Rectal smooth muscle tissue (tissue), 1 donor: Measurements from ENCODE around the gene AFDN.

Experiments used
- H3K27ac ChIP-seq: one replicate; pipeline ENCODE4 v1.7.0; 2013; ENCODE audit warnings: low read depth, low read length, inconsistent platforms
- H3K27me3 ChIP-seq: one replicate; pipeline ENCODE4 v1.7.0; 2013; ENCODE audit warnings: low read length; ENCODE audit not compliant: control insufficient read depth, insufficient read depth
- H3K36me3 ChIP-seq: one replicate; pipeline ENCODE4 v1.7.0; 2013; ENCODE audit warnings: low read length; ENCODE audit not compliant: control insufficient read depth, insufficient read depth
- H3K4me1 ChIP-seq: one replicate; pipeline ENCODE4 v1.7.0; 2013; ENCODE audit warnings: low read length; ENCODE audit not compliant: control insufficient read depth, insufficient read depth
- H3K4me3 ChIP-seq: one replicate; pipeline ENCODE4 v1.7.0; 2013; ENCODE audit warnings: low read length
- H3K9ac ChIP-seq: one replicate; pipeline ENCODE4 v1.7.0; 2013; ENCODE audit warnings: low read length

AFDN gene

GRCh38 chr6:167888098-167888497 is 61.4 kb downstream of the AFDN start:
- Histone ChIP-seq H3K27me3 (no peaks in the 10 kb centered on the region), H3K27ac (no peak overlapping the region), H3K4me3 (no peak overlapping the region), H3K9ac (no peak overlapping the region), H3K36me3 (no peaks in the 10 kb centered on the region), H3K4me1 (no peaks in the 10 kb centered on the region)

- no peak overlapping the region for H3K4me3 ChIP-seq
- H3K4me1 ChIP-seq = no peaks in the 10 kb centered on the region
- no peak overlapping the region for H3K9ac ChIP-seq
- H3K27ac ChIP-seq = no peak overlapping the region
- no peaks in the 10 kb centered on the region for H3K27me3 ChIP-seq
- peaks cover 3% of the 10 kb centered on the region for H3K36me3 ChIP-seq
Measured at GRCh38 chr6:167892835-167893815, 66.4 kb downstream of the AFDN start.

- Histone ChIP-seq H3K27ac (no peak overlapping the region), H3K27me3 (no peaks in the 10 kb centered on the region), H3K4me3 (no peak overlapping the region), H3K36me3 (peaks cover 4% of the 10 kb centered on the region), H3K4me1 (no peaks in the 10 kb centered on the region), H3K9ac (no peak overlapping the region)
Measured at GRCh38 chr6:167894965-167895364, 68.3 kb downstream of the AFDN start.

DNA sequence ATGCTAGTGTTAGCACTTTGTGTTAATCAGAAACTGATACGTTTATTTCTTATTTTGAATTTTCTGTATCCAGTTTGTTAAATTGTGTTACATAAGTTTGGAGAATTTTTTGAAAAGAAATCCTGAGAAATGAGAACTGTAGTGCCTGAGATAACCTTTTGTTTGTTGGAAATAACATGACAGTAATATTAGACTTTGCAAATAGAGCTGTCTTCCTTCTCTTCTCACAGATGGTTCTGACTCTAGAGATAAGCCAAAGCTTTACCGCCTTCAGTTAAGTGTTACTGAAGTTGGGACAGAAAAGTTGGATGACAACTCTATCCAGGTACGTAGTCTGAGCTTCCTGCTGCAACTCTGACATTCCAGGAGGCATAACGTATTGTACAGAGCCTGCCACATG is 69.9 kb downstream of the AFDN start:
- Histone ChIP-seq H3K36me3 (peaks cover 4% of the 10 kb centered on the region), H3K4me3 (no peak overlapping the region), H3K27me3 (no peaks in the 10 kb centered on the region), H3K9ac (no peak overlapping the region), H3K27ac (no peak overlapping the region), H3K4me1 (no peaks in the 10 kb centered on the region)

DNA sequence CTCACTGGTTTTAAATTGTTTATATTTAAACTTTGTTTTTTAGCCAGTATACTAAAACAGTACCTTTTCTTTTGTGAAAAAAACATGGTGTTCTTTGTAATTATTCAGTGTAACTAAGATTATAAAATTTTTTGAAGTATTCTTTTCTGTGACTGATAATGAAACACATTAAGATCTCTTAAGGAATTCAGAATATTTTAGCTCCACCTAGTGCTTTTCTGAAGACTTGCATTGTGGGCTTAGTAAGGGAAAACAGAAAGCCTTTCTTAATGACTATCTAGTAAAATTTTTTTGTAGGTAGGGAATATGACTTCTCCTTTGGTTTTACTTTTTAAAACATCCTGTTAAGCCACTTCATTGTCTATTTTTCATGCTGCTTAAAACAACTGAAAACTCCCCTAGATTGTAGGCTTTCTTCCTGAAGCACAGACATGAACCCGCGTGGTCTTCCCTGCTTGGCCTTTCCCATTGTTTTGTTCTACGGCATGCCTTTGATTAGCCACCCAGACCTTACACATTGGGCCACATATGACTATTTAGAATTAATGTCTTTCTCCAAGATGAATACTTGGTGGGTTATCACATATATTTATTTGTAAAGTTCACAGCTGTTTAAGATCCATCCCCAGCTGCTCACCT is 72.1 kb downstream of the AFDN start:
- Histone ChIP-seq H3K4me3 (no peak overlapping the region), H3K9ac (no peak overlapping the region), H3K4me1 (no peaks in the 10 kb centered on the region), H3K27me3 (no peaks in the 10 kb centered on the region), H3K36me3 (peaks cover 4% of the 10 kb centered on the region), H3K27ac (no peak overlapping the region)

GRCh38 chr6:167904791-167905190 is 78.1 kb downstream of the AFDN start:
- no peaks in the 10 kb centered on the region for H3K27me3 ChIP-seq
- no peaks in the 10 kb centered on the region for H3K36me3 ChIP-seq
- H3K4me3 ChIP-seq = no peak overlapping the region
- H3K4me1 ChIP-seq = no peaks in the 10 kb centered on the region
- H3K27ac ChIP-seq = no peak overlapping the region
- H3K9ac ChIP-seq = no peak overlapping the region

- Histone ChIP-seq H3K27me3 (no peaks in the 10 kb centered on the region), H3K4me1 (no peaks in the 10 kb centered on the region), H3K4me3 (no peak overlapping the region), H3K9ac (no peak overlapping the region), H3K27ac (no peak overlapping the region), H3K36me3 (no peaks in the 10 kb centered on the region)
Measured at GRCh38 chr6:167906899-167907298, 80.2 kb downstream of the AFDN start.

- Histone ChIP-seq H3K4me3 (no peak overlapping the region), H3K36me3 (no peaks in the 10 kb centered on the region), H3K27me3 (no peaks in the 10 kb centered on the region), H3K4me1 (no peaks in the 10 kb centered on the region), H3K27ac (no peak overlapping the region), H3K9ac (no peak overlapping the region)
Measured at GRCh38 chr6:167907837-167908681, 81.3 kb downstream of the AFDN start.

- H3K4me1 ChIP-seq = no peaks in the 10 kb centered on the region
- H3K27ac ChIP-seq = no peak overlapping the region
- no peak overlapping the region for H3K4me3 ChIP-seq
- H3K27me3 ChIP-seq = no peaks in the 10 kb centered on the region
- no peaks in the 10 kb centered on the region for H3K36me3 ChIP-seq
- no peak overlapping the region for H3K9ac ChIP-seq
Measured at GRCh38 chr6:167910007-167910406, 83.3 kb downstream of the AFDN start.

DNA sequence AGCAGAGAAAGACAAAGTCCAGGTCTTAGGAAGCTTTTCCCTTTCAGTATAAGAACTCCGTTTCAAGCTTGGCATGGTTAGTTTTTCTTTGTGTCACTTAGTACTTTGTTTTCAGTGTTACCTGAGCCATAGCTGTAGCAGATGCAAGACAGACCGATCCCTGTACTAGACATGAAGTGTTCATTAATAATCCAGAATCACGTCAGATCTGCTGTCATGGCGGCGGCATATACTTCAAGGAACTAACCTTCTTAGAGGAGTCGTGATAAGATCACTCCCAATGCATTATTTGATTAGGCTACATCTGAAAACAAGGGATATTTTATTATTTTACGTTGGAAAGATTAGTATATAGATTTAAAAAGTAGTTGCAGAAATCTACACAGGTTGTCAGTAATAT is 83.9 kb downstream of the AFDN start:
- no peak overlapping the region for H3K4me3 ChIP-seq
- H3K36me3 ChIP-seq = no peaks in the 10 kb centered on the region
- no peaks in the 10 kb centered on the region for H3K4me1 ChIP-seq
- no peak overlapping the region for H3K27ac ChIP-seq
- H3K27me3 ChIP-seq = no peaks in the 10 kb centered on the region
- no peak overlapping the region for H3K9ac ChIP-seq

- no peaks in the 10 kb centered on the region for H3K4me1 ChIP-seq
- no peak overlapping the region for H3K9ac ChIP-seq
- H3K27ac ChIP-seq = no peak overlapping the region
- H3K4me3 ChIP-seq = no peak overlapping the region
- H3K36me3 ChIP-seq = peaks cover 9% of the 10 kb centered on the region
- no peaks in the 10 kb centered on the region for H3K27me3 ChIP-seq
Measured at GRCh38 chr6:167912494-167912893, 85.8 kb downstream of the AFDN start.

GRCh38 chr6:167913699-167914098 is 87.0 kb downstream of the AFDN start:
- Histone ChIP-seq H3K27me3 (no peaks in the 10 kb centered on the region), H3K4me1 (no peaks in the 10 kb centered on the region), H3K36me3 (peaks cover 13% of the 10 kb centered on the region), H3K4me3 (no peak overlapping the region), H3K27ac (no peak overlapping the region), H3K9ac (no peak overlapping the region)
